AML-193 (cell line): ENCODE results near the gene LY6G6C.

ENCODE experiments used
- DNase-seq, 2 experiments: peaks; one replicate each; lab custom pipeline; 2025; lab: John Stamatoyannopoulos, UW

LY6G6C gene

DNA sequence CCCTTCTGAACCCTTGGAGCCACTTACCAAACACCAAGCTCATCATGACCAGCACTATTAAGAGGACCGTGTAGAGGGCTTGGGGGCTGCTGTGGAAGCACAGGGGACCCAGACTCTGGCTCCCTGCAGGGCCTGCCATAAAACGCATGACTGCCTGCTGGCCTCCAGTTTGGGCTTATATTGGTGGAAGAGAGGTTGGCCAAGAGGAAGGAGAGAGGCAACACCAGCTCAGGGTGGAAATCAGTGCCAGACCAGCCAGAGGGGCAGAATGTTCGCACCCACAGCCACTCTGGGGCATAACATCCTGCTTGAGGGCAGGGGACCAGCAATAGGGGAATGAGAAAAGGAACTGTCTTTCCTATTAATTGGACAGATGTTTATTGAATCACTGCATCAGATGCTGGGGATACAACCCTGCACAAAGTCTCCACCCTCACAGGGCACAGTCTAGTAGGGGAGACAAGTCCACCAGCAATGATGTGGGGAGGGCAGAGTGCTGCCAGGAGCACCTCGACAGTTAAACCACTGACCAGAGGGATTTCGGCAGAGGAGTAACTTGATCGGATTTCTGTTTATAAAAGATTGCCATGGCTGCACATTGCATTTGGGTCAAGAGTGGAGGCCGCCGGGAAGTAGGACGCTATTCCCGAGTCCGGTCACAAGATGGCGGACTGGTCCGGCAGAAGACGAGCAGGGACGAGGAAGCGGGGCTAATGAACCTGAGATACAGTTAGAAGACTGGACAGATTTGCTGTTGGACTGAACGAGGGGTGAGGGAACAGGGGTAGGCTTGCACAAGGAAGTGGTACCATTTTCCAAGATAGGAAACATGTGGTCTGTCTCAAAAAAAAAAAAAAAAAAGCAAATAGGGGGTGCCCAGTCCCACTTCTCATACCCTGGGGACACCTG, 41.1 kb downstream of the LY6G6C start, which contains the start of gene LY6G5C:
Gene LY6G5C (minus strand): TSS at position 842 of the 909 bp plus-strand sequence. CDS start 694 bp downstream, at position 148.
- DNase-seq: peak; percentile 84 to 87

DNA sequence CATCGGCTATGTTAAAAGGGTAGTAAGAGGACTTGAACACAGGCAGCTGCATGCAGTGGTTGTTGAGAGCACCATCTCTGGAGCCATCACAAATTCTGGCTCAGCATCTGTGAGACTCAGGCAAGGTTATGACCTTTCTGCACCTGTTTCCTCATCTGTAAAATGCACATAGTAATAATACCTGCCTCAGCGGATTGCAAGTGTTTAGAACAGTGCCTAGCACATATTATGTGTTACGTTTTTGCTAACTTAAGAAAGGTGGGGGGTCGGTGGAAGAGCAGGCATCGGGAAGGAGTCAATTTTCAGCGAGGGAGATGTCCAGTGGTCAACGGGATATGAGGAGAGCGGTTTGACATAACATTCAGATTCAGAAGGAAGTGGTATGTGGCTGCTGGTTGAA, 43.6 kb downstream of the LY6G6C start:
- DNase-seq: no peak

DNA sequence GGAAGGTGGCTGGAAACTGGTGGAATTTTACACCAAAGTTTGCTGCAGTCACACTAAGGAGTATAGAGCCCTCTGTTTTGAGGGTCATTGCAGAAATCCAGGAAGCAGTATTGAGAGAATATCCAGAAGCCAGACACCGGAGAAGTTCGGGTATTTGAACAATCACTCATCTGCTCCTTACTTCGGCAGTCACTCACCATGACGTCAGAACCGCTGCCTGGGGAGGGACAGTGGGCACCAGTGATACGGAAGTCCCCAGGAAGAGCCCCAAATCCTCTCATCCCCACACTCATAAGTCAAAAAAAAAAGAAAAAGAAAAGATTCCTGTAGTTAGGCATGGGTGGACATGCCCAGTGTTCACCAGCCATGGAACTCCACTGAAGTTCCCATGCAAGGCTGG, 44.6 kb downstream of the LY6G6C start:
- DNase-seq: no peak

DNA sequence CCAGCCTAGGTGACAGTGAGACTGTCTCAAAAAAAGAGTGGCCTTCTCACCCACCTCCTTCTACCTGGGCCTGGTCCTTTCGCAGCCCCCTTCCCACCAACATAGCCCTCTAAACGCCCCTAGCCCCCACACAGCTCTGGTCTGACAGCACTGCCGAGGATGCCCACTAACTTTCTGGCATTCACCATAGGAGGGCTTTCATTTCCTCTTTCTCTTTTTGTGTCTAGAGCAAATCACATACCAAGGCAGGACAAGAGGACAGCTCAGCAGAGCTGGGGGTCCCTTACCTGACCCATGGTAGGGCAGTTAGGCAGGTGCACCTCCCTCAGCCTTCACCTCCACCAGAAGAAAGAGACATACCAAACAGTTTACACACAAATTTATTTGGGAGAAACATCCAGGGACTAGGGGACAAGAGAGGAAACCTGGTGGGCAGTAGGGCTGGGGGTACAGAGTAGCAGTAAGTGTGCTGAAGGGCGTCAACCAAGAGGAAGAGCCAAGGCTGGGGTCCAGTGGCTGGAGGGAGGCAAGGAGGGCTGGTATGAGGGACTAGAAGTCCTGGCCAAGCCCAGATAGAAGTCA, 45.1 kb downstream of the LY6G6C start:
- DNase-seq: no peak

DNA sequence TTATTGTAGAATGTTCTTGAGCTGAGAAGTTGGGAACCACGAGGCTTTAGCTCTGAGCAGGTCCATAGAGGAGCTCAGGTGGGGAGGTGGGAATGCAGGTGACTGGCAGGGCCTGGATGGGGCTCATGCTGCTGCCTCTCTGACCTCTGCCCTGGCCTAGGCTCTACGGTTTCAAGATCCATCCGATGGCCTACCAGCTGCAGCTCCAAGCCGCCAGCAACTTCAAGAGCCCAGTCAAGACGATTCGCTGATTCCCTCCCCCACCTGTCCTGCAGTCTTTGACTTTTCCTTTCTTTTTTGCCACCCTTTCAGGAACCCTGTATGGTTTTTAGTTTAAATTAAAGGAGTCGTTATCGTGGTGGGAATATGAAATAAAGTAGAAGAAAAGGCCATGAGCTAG, 51.9 kb downstream of the LY6G6C start, which contains the start of gene LY6G5B:
Gene LY6G5B (plus strand): TSS at position 301 of the 400 bp plus-strand sequence. CDS start 975 bp downstream, outside the sequence.
- DNase-seq: no peak
